ENCODE results near the gene NCOA5.

DNA sequence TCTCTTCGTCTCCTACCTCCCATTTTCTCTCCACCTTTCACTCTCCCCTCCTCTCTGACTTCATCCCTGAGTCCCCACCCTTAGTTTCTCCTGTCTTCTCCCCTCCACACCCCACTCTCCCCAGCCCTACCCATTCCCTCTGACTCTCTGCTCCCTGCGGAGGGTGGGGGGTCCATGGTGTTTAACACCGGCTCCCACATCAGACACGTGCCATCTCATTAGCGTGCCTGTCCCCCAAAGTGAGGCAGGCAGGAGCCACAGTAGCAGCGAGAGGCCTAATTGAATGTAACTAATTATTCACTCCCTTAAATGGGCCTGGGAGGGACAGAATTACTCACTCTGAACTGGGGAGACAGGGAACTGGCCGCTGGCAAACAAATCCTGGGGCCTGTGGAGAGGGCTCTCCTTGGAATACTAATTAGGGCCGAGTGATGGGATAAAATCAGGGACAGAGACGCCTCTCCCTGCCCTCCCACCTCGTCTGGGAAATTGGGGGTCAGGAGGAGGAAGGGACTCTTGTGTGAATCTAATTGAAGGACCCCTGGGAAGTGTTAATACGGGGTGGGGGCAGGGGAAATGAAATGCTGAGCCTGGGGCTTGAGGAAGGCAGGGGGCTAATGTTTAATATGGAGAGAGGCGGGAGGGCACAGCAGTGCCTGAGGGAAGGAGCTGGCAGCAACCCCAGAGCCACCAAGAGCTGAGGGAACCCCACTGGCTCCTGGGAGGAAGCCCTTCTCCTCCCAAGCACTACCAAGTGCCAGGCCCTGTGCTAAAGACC lies 46.3 kb upstream of the NCOA5 start:
- TF ChIP-seq CTCF (IDR thresholded peaks at IDR 0.05) (no peak), POLR2A (IDR thresholded peaks at IDR 0.05; ENCODE audit: low read depth) (no peak), POLR2AphosphoS5 (IDR thresholded peaks at IDR 0.05) (no peak)
